GM12872 (cell line): ENCODE data around the gene XDH.

ENCODE experiments used
- CTCF ChIP-seq: IDR thresholded peaks from 3 replicates; pipeline ENCODE4 v1.5.1; 2011; ENCODE audit warnings: low read depth, mild to moderate bottlenecking, low read length, moderate library complexity; ENCODE audit not compliant: insufficient read depth

Gene XDH

GRCh38 chr2:31353179-31353578, 61.4 kb downstream of the XDH start:
- TF ChIP-seq CTCF = no peak

- no peak for TF ChIP-seq CTCF
Measured at GRCh38 chr2:31349684-31350083, 64.9 kb downstream of the XDH start.

- no peak for TF ChIP-seq CTCF
Measured at GRCh38 chr2:31349160-31349559, 65.4 kb downstream of the XDH start.

- TF ChIP-seq CTCF = no peak
Measured at GRCh38 chr2:31348618-31349017, 65.9 kb downstream of the XDH start.

- no peak for TF ChIP-seq CTCF
Measured at GRCh38 chr2:31347750-31348149, 66.8 kb downstream of the XDH start.

- no peak for TF ChIP-seq CTCF
Measured at GRCh38 chr2:31347319-31347718, 67.2 kb downstream of the XDH start.

- no peak for TF ChIP-seq CTCF
Measured at GRCh38 chr2:31344447-31344846, 70.1 kb downstream of the XDH start.

- no peak for TF ChIP-seq CTCF
Measured at GRCh38 chr2:31341351-31341750, 73.2 kb downstream of the XDH start.
